Fibroblast of gingiva (primary cell): Measurements from ENCODE around the gene ZNF722.
"Not testable (repeated sequence)": the region's sequence is repeated elsewhere in the genome, so short reads cannot be mapped to it uniquely, and the experiment has no call there.

ENCODE experiments used
- DNase-seq: peaks from one replicate; pipeline ENCODE4 v3.0.0-alpha.2; 2011; ENCODE audit warnings: low read depth

Gene ZNF722

GRCh38 chr7:63998549-63998948, at the start of gene ZNF722:
Gene ZNF722 (plus strand): TSS chr7:63998849. CDS start chr7:63998962, 113 bp downstream.
- DNase-seq, result no peak

DNA sequence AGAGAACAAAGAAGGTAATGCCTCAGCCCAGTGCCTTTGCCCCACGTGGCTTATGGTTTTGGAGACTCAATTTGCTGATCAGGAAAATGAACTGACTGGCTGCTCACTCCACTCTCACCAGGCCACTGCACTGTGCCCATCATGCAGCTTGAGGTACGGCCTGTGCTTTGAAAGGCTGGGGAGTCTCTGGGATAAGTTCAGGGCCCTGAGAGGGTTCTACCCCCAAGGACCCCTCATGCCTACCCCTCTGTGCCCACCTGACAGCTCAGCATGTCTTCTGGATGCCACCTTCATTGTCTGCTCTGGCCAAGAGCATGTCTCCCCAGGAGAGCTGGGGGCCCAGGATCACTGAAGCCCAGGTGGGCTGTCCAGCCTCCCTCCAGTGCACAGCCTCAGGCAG, 45.5 kb upstream of the ZNF722 start:
- no peak for DNase-seq

GRCh38 chr7:63968629-63969028, 30.0 kb upstream of the ZNF722 start:
- DNase-seq, result no peak

GRCh38 chr7:64015496-64015895, 16.8 kb downstream of the ZNF722 start:
- not testable (repeated sequence) for DNase-seq

- no peak for DNase-seq
Measured at GRCh38 chr7:64035388-64035787, 36.7 kb downstream of the ZNF722 start.

DNA sequence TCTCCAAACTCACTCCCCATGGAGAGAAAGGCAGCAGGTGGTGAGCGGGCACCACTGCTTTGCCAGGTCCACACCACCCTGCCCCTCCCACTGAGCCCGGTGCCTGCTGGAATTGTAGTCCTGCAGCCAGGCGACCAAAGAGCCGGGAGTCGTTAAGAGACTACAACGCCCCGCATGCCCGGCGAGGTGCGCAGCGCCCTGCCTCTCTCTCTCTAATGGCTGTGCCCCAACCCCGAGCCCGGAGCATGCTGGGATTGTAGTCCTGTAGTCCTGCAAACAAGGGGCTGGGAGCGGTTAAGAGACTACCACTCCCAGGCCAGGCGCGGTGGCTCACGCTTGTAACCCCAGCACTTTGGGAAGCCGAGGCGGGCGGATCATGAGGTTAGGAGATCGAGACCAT, 38.4 kb downstream of the ZNF722 start:
- DNase-seq, result no peak

DNA sequence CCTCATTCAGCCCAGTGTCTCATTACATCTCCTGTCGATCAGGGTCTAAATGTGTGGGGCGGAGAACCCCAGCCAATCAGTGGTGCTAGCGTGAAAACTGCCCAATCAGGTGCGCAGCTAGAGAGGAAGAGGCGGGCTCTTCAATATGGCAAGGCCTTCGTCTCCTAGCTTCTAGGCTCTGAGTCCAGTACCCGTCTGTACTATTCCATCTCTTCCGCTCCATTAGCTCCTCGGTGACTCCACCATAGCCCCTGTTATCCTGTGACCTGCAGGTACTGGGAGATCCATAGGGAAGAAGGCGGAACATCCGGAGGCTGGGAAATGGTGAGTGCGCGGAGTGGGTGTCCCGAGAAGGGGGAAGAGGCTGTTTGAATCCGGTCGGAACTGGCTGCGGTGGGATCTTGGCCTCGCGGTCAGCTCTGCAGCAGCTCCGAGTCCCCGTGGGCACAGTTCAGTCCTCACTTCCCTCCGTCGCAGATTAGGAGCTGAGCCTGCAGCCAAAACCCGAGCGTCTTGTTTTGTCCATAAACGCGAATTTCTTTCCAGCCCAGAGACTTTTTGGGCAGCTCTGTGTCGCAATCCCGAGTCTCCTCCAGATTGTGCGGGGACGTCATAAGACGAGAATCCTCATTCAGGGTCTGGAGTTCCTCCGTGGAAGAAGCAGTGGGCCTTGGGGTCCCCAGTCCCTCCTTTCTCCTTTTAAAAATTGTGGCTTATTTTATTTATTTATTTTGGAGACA, 46.8 kb downstream of the ZNF722 start, which contains the start of gene ZNF727:
Gene ZNF727, plus strand, starts transcription at position 134 of the 740 bp plus-strand sequence. Its CDS starts 188 bp downstream, at position 322.
- DNase-seq, result no peak

- no peak for DNase-seq
Measured at GRCh38 chr7:64046041-64046389, 47.4 kb downstream of the ZNF722 start.
